Keratinocyte (primary cell): ENCODE data around the gene GRAMD1B. TPM values are rescaled to one million over a fixed set of nuclear protein-coding genes. Genes with fewer than 3 reads are reported as not detected.
"Not testable (repeated sequence)": the region's sequence is repeated elsewhere in the genome, so short reads cannot be mapped to it uniquely, and the experiment has no call there.

Experiments used
- DNase-seq: peaks from one replicate; pipeline ENCODE4 v3.0.0-alpha.2; 2011; ENCODE audit warnings: low read depth, missing footprints, low spot score
- FAIRE-seq: peaks from 2 replicates; lab custom pipeline; 2011; peaks lifted over from hg19 to GRCh38; lab: Jason Lieb, UNC
- H2AFZ ChIP-seq: 2 replicates; pipeline ENCODE4 v1.6.0; 2012; ENCODE audit warnings: low read length, control low read depth, inconsistent platforms; ENCODE audit not compliant: control insufficient read depth
- H3K27ac ChIP-seq: 2 replicates; pipeline ENCODE4 v1.5.1; 2011; ENCODE audit warnings: low read length; ENCODE audit not compliant: control insufficient read depth, insufficient read depth
- H3K27me3 ChIP-seq: 3 replicates; pipeline ENCODE4 v1.6.0; 2011; ENCODE audit warnings: low read length; ENCODE audit not compliant: control insufficient read depth, insufficient read depth; ENCODE audit errors: extremely low read depth
- H3K36me3 ChIP-seq, 2 experiments: 2 replicates in 1 of 2; 3 replicates in 1 of 2; pipeline ENCODE4 v1.5.1; 2011; ENCODE audit warnings: low read length in 2 of 2, mild to moderate bottlenecking in 1 of 2; ENCODE audit not compliant: control insufficient read depth in 2 of 2, insufficient read depth in 2 of 2; ENCODE audit errors: extremely low read depth in 1 of 2
- H3K4me1 ChIP-seq: 3 replicates; pipeline ENCODE4 v1.5.1; 2011; ENCODE audit warnings: low read length; ENCODE audit not compliant: control insufficient read depth, insufficient read depth; ENCODE audit errors: extremely low read depth
- H3K4me2 ChIP-seq: 3 replicates; pipeline ENCODE4 v1.6.0; 2011; ENCODE audit warnings: low read depth, low read length; ENCODE audit not compliant: control insufficient read depth, insufficient read depth; ENCODE audit errors: extremely low read depth
- H3K4me3 ChIP-seq, 3 experiments: fragments of 200-600 bp in 1 of 3; sonication (generic) in 1 of 3; 2 replicates in 2 of 3; 3 replicates in 1 of 3; pipeline ENCODE4 v1.5.1; 2011 to 2016; ENCODE audit warnings: low read length in 3 of 3, mild to moderate bottlenecking in 3 of 3, control low read depth in 2 of 3, inconsistent platforms in 1 of 3, low read depth in 1 of 3, mixed read lengths in 1 of 3, mixed run types in 1 of 3, moderate library complexity in 1 of 3; ENCODE audit not compliant: control insufficient read depth in 2 of 3, insufficient read depth in 2 of 3; ENCODE audit errors: extremely low read depth in 1 of 3
- H3K79me2 ChIP-seq: 2 replicates; pipeline ENCODE4 v1.6.0; 2012; ENCODE audit warnings: low read length; ENCODE audit not compliant: control insufficient read depth, insufficient read depth
- H3K9ac ChIP-seq: 3 replicates; pipeline ENCODE4 v1.6.0; 2011; ENCODE audit warnings: low read length; ENCODE audit not compliant: control insufficient read depth, insufficient read depth; ENCODE audit errors: extremely low read depth
- H3K9me1 ChIP-seq: 3 replicates; pipeline ENCODE4 v1.6.0; 2011; ENCODE audit warnings: low read length; ENCODE audit not compliant: control insufficient read depth, insufficient read depth; ENCODE audit errors: extremely low read depth
- H3K9me3 ChIP-seq: 2 replicates; pipeline ENCODE4 v1.5.1; 2012; ENCODE audit warnings: low read depth, low read length; ENCODE audit not compliant: control insufficient read depth
- H4K20me1 ChIP-seq: 3 replicates; pipeline ENCODE4 v1.6.0; 2011; ENCODE audit warnings: low read length; ENCODE audit not compliant: control insufficient read depth, insufficient read depth; ENCODE audit errors: extremely low read depth
- CTCF ChIP-seq, 3 experiments: IDR thresholded peaks in 1 of 3; conservative IDR thresholded peaks in 1 of 3; optimal IDR thresholded peaks in 1 of 3; 2 replicates in 2 of 3; 3 replicates in 1 of 3; pipeline versions ENCODE3 to v1.5.1; 2011; ENCODE audit warnings: low read length in 3 of 3, mild to moderate bottlenecking in 3 of 3, moderate library complexity in 2 of 3, control low read depth in 1 of 3, inconsistent platforms in 1 of 3; ENCODE audit not compliant: insufficient read depth in 2 of 3; ENCODE audit errors: extremely low read depth in 1 of 3
- EZH2 ChIP-seq: IDR thresholded peaks from one replicate; pipeline ENCODE4 v1.6.1; 2012; ENCODE audit warnings: inconsistent platforms, mild to moderate bottlenecking, low read length, moderate library complexity
- dilution Hi-C: fragments of 300-500 bp; cut with MboI; formaldehyde crosslinking; loops from one replicate; pipeline ENCODE4 v1.7.0; 2020; ENCODE audit warnings: low sequenced_read_pairs; ENCODE audit not compliant: extremely low pct_ligation_motif_present
- polyA plus RNA-seq, 5 experiments: library from polyadenylated mRNA; depleted of rRNA in 3 of 5; stranded (reverse) in 3 of 5; stranded (forward) in 1 of 5; unstranded in 1 of 5; fragments of >200 nt; gene quantifications; 1 replicate in 1 of 5; 2 replicates in 3 of 5; 3 replicates in 1 of 5; pipeline versions ENCODE4 v1.2.1 to v1.2.3, GENCODE V29; 2011 to 2012; ENCODE audit warnings: missing spikeins in 2 of 5, low read depth in 1 of 5, low replicate concordance in 1 of 5

GRAMD1B gene
- polyA plus RNA-seq, 1 donor (not counting 4 experiments of a cell fraction or from before 2014, with no cell fraction given): 0.04 TPM

GRCh38 chr11:123460012-123460700, 30.1 kb downstream of the GRAMD1B start:
- no peak for TF ChIP-seq CTCF (optimal IDR thresholded peaks at IDR 0.05 in 1 of 3, IDR thresholded peaks at IDR 0.05 in 1 of 3, conservative IDR thresholded peaks at IDR 0.05 in 1 of 3; ENCODE audit: extremely low read depth in 1 of 3, insufficient read depth in 2 of 3, low read length in 3 of 3)
- no peak for TF ChIP-seq EZH2
- Histone ChIP-seq H3K79me2 (no peaks in the 10 kb centered on the region), H3K27ac (no peak overlapping the region), H3K36me3 (no peaks in the 10 kb centered on the region), H4K20me1 (no peaks in the 10 kb centered on the region), H3K4me2 (no peak overlapping the region), H3K9me3 (no peaks in the 10 kb centered on the region), H3K9ac (no peak overlapping the region), H3K9me1 (no peaks in the 10 kb centered on the region), H3K4me3 (no peak overlapping the region), H3K27me3 (no peaks in the 10 kb centered on the region), H3K4me1 (no peaks in the 10 kb centered on the region), H2AFZ (no peak overlapping the region)
- FAIRE-seq: no peak
- dilution Hi-C loops: no loop called here
- no peak for DNase-seq

- Histone ChIP-seq H3K27me3 (no peaks in the 10 kb centered on the region), H4K20me1 (no peaks in the 10 kb centered on the region), H3K9ac (no peak overlapping the region), H3K4me1 (no peaks in the 10 kb centered on the region), H3K9me1 (no peaks in the 10 kb centered on the region), H3K9me3 (no peaks in the 10 kb centered on the region), H3K79me2 (no peaks in the 10 kb centered on the region), H3K36me3 (no peaks in the 10 kb centered on the region), H3K4me2 (no peak overlapping the region), H2AFZ (no peak overlapping the region), H3K4me3 (no peak overlapping the region), H3K27ac (no peak overlapping the region)
- TF ChIP-seq EZH2 (no peak), CTCF (optimal IDR thresholded peaks at IDR 0.05 in 1 of 3, IDR thresholded peaks at IDR 0.05 in 1 of 3, conservative IDR thresholded peaks at IDR 0.05 in 1 of 3; ENCODE audit: extremely low read depth in 1 of 3, insufficient read depth in 2 of 3, low read length in 3 of 3) (no peak)
- dilution Hi-C loops: no loop called here
- FAIRE-seq (no peak), DNase-seq (no peak)
Measured at GRCh38 chr11:123461164-123461563, 31.1 kb downstream of the GRAMD1B start.

GRCh38 chr11:123465667-123466066, 35.6 kb downstream of the GRAMD1B start:
- H3K36me3 ChIP-seq, H3K4me2 ChIP-seq, H3K27me3 ChIP-seq, FAIRE-seq, dilution Hi-C loops, H3K27ac ChIP-seq, H3K4me3 ChIP-seq, H2AFZ ChIP-seq, H3K9ac ChIP-seq, H3K79me2 ChIP-seq, DNase-seq, H4K20me1 ChIP-seq, H3K9me1 ChIP-seq, H3K4me1 ChIP-seq, H3K9me3 ChIP-seq: not testable (repeated sequence)

- H3K9me3 ChIP-seq, H3K4me2 ChIP-seq, FAIRE-seq, H3K27me3 ChIP-seq, DNase-seq, H3K4me3 ChIP-seq, H3K4me1 ChIP-seq, H3K36me3 ChIP-seq, H2AFZ ChIP-seq, H3K79me2 ChIP-seq, H3K9me1 ChIP-seq, H3K9ac ChIP-seq, dilution Hi-C loops, H4K20me1 ChIP-seq, H3K27ac ChIP-seq: not testable (repeated sequence)
Measured at GRCh38 chr11:123466172-123466571, 36.1 kb downstream of the GRAMD1B start.
